Lower lobe of right lung (tissue), 2 donors: ENCODE results near the gene SOBP. TPM values are rescaled to one million over a fixed set of nuclear protein-coding genes. Genes with fewer than 3 reads are reported as not detected.

Experiments used
- ATAC-seq, 2 donors: fragments of 200-7000 bp; cut with Tn5 transposase; one replicate each; pipeline ENCODE4 v1.9.1; 2020 to 2022; ENCODE audit warnings: mild to moderate bottlenecking in 2 of 2, moderate library complexity in 2 of 2
- DNase-seq: peaks from one replicate; pipeline ENCODE4 v3.0.0-alpha.2; 2020
- H3K27ac ChIP-seq: fragments of 200-600 bp; one replicate; pipeline ENCODE4 v1.8.0; 2022
- H3K27me3 ChIP-seq: fragments of 200-600 bp; one replicate; pipeline ENCODE4 v1.8.0; 2022; ENCODE audit warnings: low read depth
- H3K36me3 ChIP-seq: fragments of 200-600 bp; one replicate; pipeline ENCODE4 v1.8.0; 2022; ENCODE audit warnings: mild to moderate bottlenecking
- H3K4me1 ChIP-seq: fragments of 200-600 bp; one replicate; pipeline ENCODE4 v1.8.0; 2022
- H3K4me3 ChIP-seq: fragments of 200-600 bp; one replicate; pipeline ENCODE4 v1.8.0; 2022; ENCODE audit warnings: mild to moderate bottlenecking
- H3K9me3 ChIP-seq: fragments of 200-600 bp; one replicate; pipeline ENCODE4 v1.8.0; 2022
- CTCF ChIP-seq: fragments of 200-600 bp; IDR thresholded peaks from one replicate; pipeline ENCODE4 v1.8.0; 2022; ENCODE audit warnings: antibody characterized with exemption, mild to moderate bottlenecking
- intact Hi-C: fragments of 100-400 bp; cut with DNase I; formaldehyde crosslinking; loops from one replicate; pipeline ENCODE4 v1.11.0; 2022
- total RNA-seq: library from RNA; stranded (reverse); fragmentation: NEBNext Ultra II Directional; extraction: Animal tissue kit (Norgen Biotek cat#: 25700); gene quantifications from one replicate; pipeline ENCODE4 v1.2.1, GENCODE V29; 2021
- donor health status: DM: no; HTN: yes; CAD: no; lungs with severe emphysema.

The SOBP gene
- total RNA-seq, 1 donor from 2014 or later = 6.9 TPM

- ATAC-seq = peak; percentile 53 to 58
- Histone ChIP-seq H3K9me3 (no peaks in the 10 kb centered on the region), H3K36me3 (no peaks in the 10 kb centered on the region), H3K27ac (peak overlapping the region; percentile 58), H3K4me1 (peaks cover 58% of the 10 kb centered on the region), H3K4me3 (peak overlapping the region; percentile 74), H3K27me3 (peaks cover 27% of the 10 kb centered on the region)
- DNase-seq = peak; percentile 63
- intact Hi-C loops = no loop called here
- no peak for TF ChIP-seq CTCF
Measured at GRCh38 chr6:107491138-107491609, 1.3 kb downstream of the SOBP start.

- Histone ChIP-seq H3K27me3 (peaks cover 27% of the 10 kb centered on the region), H3K4me3 (peak overlapping the region; percentile 74), H3K4me1 (peaks cover 67% of the 10 kb centered on the region), H3K27ac (no peak overlapping the region), H3K36me3 (no peaks in the 10 kb centered on the region), H3K9me3 (no peaks in the 10 kb centered on the region)
- DNase-seq = no peak
- no peak for TF ChIP-seq CTCF
- no peak for ATAC-seq
- intact Hi-C loops = no loop called here
Measured at GRCh38 chr6:107491760-107492660, 2.1 kb downstream of the SOBP start.

GRCh38 chr6:107493158-107494057 lies 3.5 kb downstream of the SOBP start:
- no peak for DNase-seq
- no peak for ATAC-seq
- no peaks in the 10 kb centered on the region for H3K9me3 ChIP-seq
- H3K4me3 ChIP-seq = peak overlapping the region; percentile 74
- H3K4me1 ChIP-seq = peaks cover 63% of the 10 kb centered on the region
- no peak for TF ChIP-seq CTCF
- peaks cover 16% of the 10 kb centered on the region for H3K27me3 ChIP-seq
- H3K36me3 ChIP-seq = no peaks in the 10 kb centered on the region
- no peak overlapping the region for H3K27ac ChIP-seq
- intact Hi-C loops = no loop called here

- Histone ChIP-seq H3K36me3 (no peaks in the 10 kb centered on the region), H3K4me1 (peaks cover 52% of the 10 kb centered on the region), H3K27me3 (peaks cover 4% of the 10 kb centered on the region), H3K9me3 (no peaks in the 10 kb centered on the region), H3K4me3 (no peak overlapping the region), H3K27ac (peak overlapping the region; percentile 63)
- TF ChIP-seq CTCF = no peak
- ATAC-seq = peak; percentile 53 to 68
- intact Hi-C loops = no loop called here
- no peak for DNase-seq
Measured at GRCh38 chr6:107495196-107495643, 5.3 kb downstream of the SOBP start.

- Histone ChIP-seq H3K27me3 (no peaks in the 10 kb centered on the region), H3K4me1 (peaks cover 52% of the 10 kb centered on the region), H3K9me3 (no peaks in the 10 kb centered on the region), H3K4me3 (no peak overlapping the region), H3K27ac (peak overlapping the region; percentile 63), H3K36me3 (no peaks in the 10 kb centered on the region)
- intact Hi-C loops = no loop called here
- ATAC-seq (no peak), DNase-seq (no peak)
- no peak for TF ChIP-seq CTCF
Measured at GRCh38 chr6:107495971-107496370, 6.1 kb downstream of the SOBP start.
